Mesenchymal stem cell (in vitro differentiated cells and primary cell): Measurements from ENCODE around the gene TYRO3. TPM values are rescaled to one million over a fixed set of nuclear protein-coding genes. Genes with fewer than 3 reads are reported as not detected.
A peak's percentile ranks its signal among the peaks of the same experiment; 100 is the strongest.

Experiments used
- DNase-seq: peaks from one replicate; pipeline ENCODE4 v3.0.0-alpha.2; 2013
- H2AFZ ChIP-seq: one replicate; pipeline ENCODE4 v1.6.1; 2013; ENCODE audit warnings: low read depth, mild to moderate bottlenecking, control low read depth, inconsistent platforms, low read length, moderate library complexity
- H2AK5ac ChIP-seq: 2 replicates; pipeline ENCODE4 v1.6.1; 2013; ENCODE audit warnings: low read length, moderate library complexity, mild to moderate bottlenecking, inconsistent platforms; ENCODE audit not compliant: severe bottlenecking
- H2BK120ac ChIP-seq: one replicate; pipeline ENCODE4 v1.6.1; 2013; ENCODE audit warnings: low read depth, mild to moderate bottlenecking, inconsistent platforms, low read length, moderate library complexity
- H2BK12ac ChIP-seq, 2 experiments: one replicate each; pipeline ENCODE4 v1.6.1; 2013; ENCODE audit warnings: inconsistent platforms in 2 of 2, low read length in 2 of 2, mild to moderate bottlenecking in 2 of 2, moderate library complexity in 2 of 2, control low read depth in 1 of 2
- H2BK15ac ChIP-seq: one replicate; pipeline ENCODE4 v1.6.1; 2013; ENCODE audit warnings: mild to moderate bottlenecking, low read depth, inconsistent platforms; ENCODE audit not compliant: poor library complexity, severe bottlenecking
- H2BK5ac ChIP-seq: 2 replicates; pipeline ENCODE4 v1.6.1; 2013; ENCODE audit warnings: low read depth, mild to moderate bottlenecking, low read length, control low read depth, inconsistent platforms; ENCODE audit not compliant: poor library complexity, severe bottlenecking
- H3K14ac ChIP-seq, 2 experiments: one replicate each; pipeline ENCODE4 v1.6.1; 2013; ENCODE audit warnings: inconsistent platforms in 2 of 2, low read length in 2 of 2, control low read depth in 1 of 2, mild to moderate bottlenecking in 1 of 2, moderate library complexity in 1 of 2
- H3K18ac ChIP-seq, 2 experiments: one replicate each; pipeline ENCODE4 v1.6.1; 2013; ENCODE audit warnings: inconsistent platforms in 2 of 2, low read length in 2 of 2, control low read depth in 1 of 2, low read depth in 1 of 2, mild to moderate bottlenecking in 1 of 2
- H3K23ac ChIP-seq, 2 experiments: one replicate each; pipeline ENCODE4 v1.6.1; 2013; ENCODE audit warnings: inconsistent platforms in 2 of 2, low read length in 2 of 2, mild to moderate bottlenecking in 2 of 2, moderate library complexity in 2 of 2, control low read depth in 1 of 2
- H3K27ac ChIP-seq: 2 replicates; pipeline ENCODE4 v1.5.1; 2013; ENCODE audit warnings: mild to moderate bottlenecking, moderate library complexity, low read length, control low read depth, inconsistent platforms; ENCODE audit not compliant: poor library complexity, severe bottlenecking
- H3K27me3 ChIP-seq, 2 experiments: 2 replicates each; pipeline versions ENCODE4 v1.6.1 to v1.7.0; 2013; ENCODE audit warnings: low read length in 2 of 2, mild to moderate bottlenecking in 2 of 2, moderate library complexity in 2 of 2, control low read depth in 1 of 2, inconsistent platforms in 1 of 2; ENCODE audit not compliant: control insufficient read depth in 1 of 2, insufficient read depth in 1 of 2
- H3K36me3 ChIP-seq, 2 experiments: 2 replicates each; pipeline versions ENCODE4 v1.6.1 to v1.7.0; 2013; ENCODE audit warnings: low read length in 2 of 2, control low read depth in 1 of 2, inconsistent platforms in 1 of 2, low read depth in 1 of 2, mild to moderate bottlenecking in 1 of 2; ENCODE audit not compliant: insufficient read depth in 2 of 2, control insufficient read depth in 1 of 2
- H3K4ac ChIP-seq, 2 experiments: one replicate each; pipeline ENCODE4 v1.6.1; 2013; ENCODE audit warnings: inconsistent platforms in 2 of 2, low read length in 2 of 2, mild to moderate bottlenecking in 2 of 2, moderate library complexity in 2 of 2, control low read depth in 1 of 2, low read depth in 1 of 2
- H3K4me1 ChIP-seq: 2 replicates; pipeline ENCODE4 v1.6.1; 2013; ENCODE audit warnings: low read depth, low read length, control low read depth; ENCODE audit not compliant: control insufficient read depth, insufficient read depth
- H3K4me2 ChIP-seq: 2 replicates; pipeline ENCODE4 v1.6.1; 2013; ENCODE audit warnings: low read length, mild to moderate bottlenecking, inconsistent platforms; ENCODE audit not compliant: poor library complexity, severe bottlenecking
- H3K4me3 ChIP-seq, 2 experiments: 2 replicates each; pipeline versions ENCODE4 v1.5.1 to v1.7.0; 2013; ENCODE audit warnings: low read length in 2 of 2, mild to moderate bottlenecking in 2 of 2, control low read depth in 1 of 2, low read depth in 1 of 2; ENCODE audit not compliant: insufficient read depth in 1 of 2
- H3K79me1 ChIP-seq: replicated peaks from 2 replicates; pipeline ENCODE4 v1.6.1; 2013; ENCODE audit warnings: mild to moderate bottlenecking, control low read depth, low read length, inconsistent platforms; ENCODE audit not compliant: poor library complexity, severe bottlenecking
- H3K9ac ChIP-seq: 2 replicates; pipeline ENCODE4 v1.7.0; 2013; ENCODE audit warnings: mild to moderate bottlenecking, low read length, moderate library complexity
- H3K9me3 ChIP-seq: 2 replicates; pipeline ENCODE4 v1.7.0; 2013; ENCODE audit warnings: mild to moderate bottlenecking, low read length; ENCODE audit not compliant: control insufficient read depth
- H4K8ac ChIP-seq: one replicate; pipeline ENCODE4 v1.6.1; 2013; ENCODE audit warnings: inconsistent platforms, mild to moderate bottlenecking, low read length, moderate library complexity
- H4K91ac ChIP-seq: one replicate; pipeline ENCODE4 v1.6.1; 2013; ENCODE audit warnings: mild to moderate bottlenecking, low read length, inconsistent platforms
- WGBS: methylation state at CpG from one replicate; pipeline ENCODE4 v1.1.7; 2013; ENCODE audit warnings: mixed read lengths; 5-methylcytosine and 5-hydroxymethylcytosine counted together
- polyA plus RNA-seq, 2 experiments: library from polyadenylated mRNA; stranded (reverse); fragments of 200-250 nt; gene quantifications; one replicate each; pipeline ENCODE4 v1.2.3, GENCODE V29; 2013

The TYRO3 gene
- 33.5 TPM for polyA plus RNA-seq (2013, experiment 1 of 2)
- 33.5 TPM for polyA plus RNA-seq (2013, experiment 2 of 2)

DNA sequence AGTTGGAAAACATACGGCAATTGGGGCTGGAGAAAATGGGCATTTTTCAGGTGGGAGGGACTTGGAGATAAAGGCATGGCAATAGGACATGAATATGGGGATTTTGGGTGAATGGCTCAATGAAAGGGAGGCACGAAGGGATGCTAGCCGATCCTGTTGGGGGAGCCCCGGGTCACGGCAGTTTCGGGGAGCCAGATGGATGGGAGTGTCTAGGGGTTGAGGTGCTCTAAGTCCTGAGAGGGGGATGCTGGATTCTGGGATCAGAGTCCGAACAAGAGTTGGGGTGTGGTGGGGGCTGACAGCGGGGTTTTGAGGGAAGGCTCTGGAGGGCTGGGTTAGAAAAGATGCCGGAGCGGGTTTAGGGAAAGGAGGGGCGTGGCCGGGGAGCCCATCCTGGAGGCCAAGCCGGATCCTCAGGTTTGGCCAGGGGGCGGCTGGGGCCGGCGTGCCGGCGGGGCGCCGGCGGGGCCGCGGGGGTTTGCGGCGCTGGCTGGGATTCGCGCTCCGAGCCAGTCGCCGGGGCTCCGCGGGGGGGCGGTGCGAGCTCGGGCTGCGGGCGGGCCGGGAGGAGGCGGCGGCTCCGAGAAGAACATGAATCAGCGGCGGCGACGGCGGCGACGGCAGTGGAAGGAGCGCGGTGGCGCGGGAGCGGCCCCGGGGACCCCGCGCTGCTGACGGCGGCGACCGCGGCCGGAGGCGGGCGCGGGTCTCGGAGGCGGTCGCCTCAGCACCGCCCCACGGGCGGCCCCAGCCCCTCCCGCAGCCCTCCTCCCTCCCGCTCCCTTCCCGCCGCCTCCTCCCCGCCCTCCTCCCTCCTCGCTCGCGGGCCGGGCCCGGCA lies at the start of gene TYRO3:
TSS of gene TYRO3 (plus strand) at position 813 of the 839 bp plus-strand sequence. CDS start 46 bp downstream, outside the sequence.
- H2BK12ac ChIP-seq, result peak within 1 kb of the TSS; percentile 47 to 59
- H3K9ac ChIP-seq, result peak within 1 kb of the TSS; percentile 64
- no peak within 1 kb of the TSS for H2BK5ac ChIP-seq
- peak within 1 kb of the TSS in 1 of 2 experiments; percentile 84 for H3K4ac ChIP-seq
- H2AK5ac ChIP-seq, result no peak within 1 kb of the TSS
- peaks cover 27% of the 10 kb centered on the region for H3K4me1 ChIP-seq
- peak within 1 kb of the TSS; percentile 69 to 77 for H3K4me3 ChIP-seq
- H3K27me3 ChIP-seq, result peaks cover 7% of the 10 kb centered on the region in 2 experiments
- H3K23ac ChIP-seq, result peak within 1 kb of the TSS in 1 of 2 experiments; percentile 63
- H4K8ac ChIP-seq, result peak within 1 kb of the TSS; percentile 28
- no peaks in the 10 kb centered on the region for H3K79me1 ChIP-seq
- DNase-seq, result peak; percentile 67
- H3K4me2 ChIP-seq, result peak within 1 kb of the TSS; percentile 96
- H4K91ac ChIP-seq, result peak within 1 kb of the TSS; percentile 77
- no peak within 1 kb of the TSS for H3K27ac ChIP-seq
- 2% methylated on average over 27 of the region's 81 CpGs for WGBS
- peak within 1 kb of the TSS; percentile 30 for H2AFZ ChIP-seq
- no peaks in the 10 kb centered on the region for H3K9me3 ChIP-seq
- peak within 1 kb of the TSS in 1 of 2 experiments; percentile 8 for H3K14ac ChIP-seq
- peak within 1 kb of the TSS; percentile 94 for H2BK15ac ChIP-seq
- peaks cover 0 to 5% of the 10 kb centered on the region in 2 experiments for H3K36me3 ChIP-seq
- H2BK120ac ChIP-seq, result peak within 1 kb of the TSS; percentile 85
- H3K18ac ChIP-seq, result peak within 1 kb of the TSS; percentile 71 to 74

DNA sequence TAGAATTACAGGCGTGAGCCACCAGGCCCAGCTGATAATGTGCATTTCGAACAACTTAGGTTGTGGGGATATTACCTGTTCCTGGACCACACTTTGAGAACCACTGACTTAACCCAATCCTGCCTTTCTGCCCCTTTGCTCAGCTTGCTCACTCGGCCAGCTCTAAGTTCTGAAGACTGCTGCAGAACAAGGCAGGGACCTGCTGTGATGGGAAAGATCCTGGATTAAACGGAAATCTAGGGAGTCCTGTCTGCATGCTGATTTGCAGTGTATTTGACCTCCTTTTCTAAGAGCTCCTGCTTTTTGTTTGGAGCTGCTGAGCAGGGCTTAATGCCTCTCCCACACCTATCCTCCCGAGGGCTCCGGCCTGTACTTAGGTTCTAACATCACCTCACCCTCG lies 48.3 kb upstream of the TYRO3 start:
- DNase-seq, result no peak
- Histone ChIP-seq H2AFZ (no peak overlapping the region), H2AK5ac (no peak overlapping the region), H3K79me1 (no peaks in the 10 kb centered on the region), H3K27me3 (peaks cover 48 to 62% of the 10 kb centered on the region in 2 experiments), H3K23ac (no peak overlapping the region), H3K27ac (no peak overlapping the region), H3K4me3 (no peak overlapping the region), H4K91ac (no peak overlapping the region), H4K8ac (no peak overlapping the region), H3K36me3 (peaks cover 0 to 3% of the 10 kb centered on the region in 2 experiments), H3K18ac (no peak overlapping the region), H2BK12ac (no peak overlapping the region), H2BK120ac (no peak overlapping the region), H3K14ac (no peak overlapping the region), H2BK5ac (no peak overlapping the region), H3K4me1 (peaks cover 29% of the 10 kb centered on the region), H3K9me3 (no peaks in the 10 kb centered on the region), H3K4ac (no peak overlapping the region), H2BK15ac (no peak overlapping the region), H3K4me2 (no peak overlapping the region), H3K9ac (no peak overlapping the region)
- WGBS, result 52% methylated on average over 7 of the region's 7 CpGs

DNA sequence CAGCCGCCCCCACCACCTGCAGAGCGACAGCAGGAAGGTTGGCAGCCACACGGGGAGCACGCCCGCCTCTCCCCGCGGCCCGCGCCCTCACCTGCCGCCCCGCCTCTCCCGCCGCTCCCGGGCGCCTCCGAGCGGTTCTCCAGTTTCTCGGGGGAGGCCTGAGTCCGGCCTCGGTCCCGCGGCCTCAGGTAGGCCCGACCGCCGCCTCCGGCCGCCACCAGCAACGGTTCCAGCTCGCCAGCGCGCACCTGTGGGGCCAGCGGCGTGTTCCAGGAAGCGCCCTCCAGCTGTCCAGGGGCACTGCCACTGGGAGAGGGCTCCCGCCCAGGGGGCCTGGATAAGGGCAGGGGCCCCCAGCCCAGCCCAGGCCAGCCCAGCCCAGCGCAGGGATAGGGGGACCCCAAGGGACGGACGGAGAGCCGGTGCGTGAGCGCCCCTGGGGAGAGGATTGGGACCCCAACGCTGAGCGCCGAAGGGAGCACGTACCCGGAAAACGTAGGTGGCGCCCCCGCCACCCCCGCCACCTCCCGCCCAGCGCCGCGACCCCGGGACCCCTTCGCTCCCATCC lies 47.6 kb upstream of the TYRO3 start:
- peaks cover 0 to 3% of the 10 kb centered on the region in 2 experiments for H3K36me3 ChIP-seq
- no peaks in the 10 kb centered on the region for H3K79me1 ChIP-seq
- no peak overlapping the region for H4K91ac ChIP-seq
- H3K14ac ChIP-seq, result no peak overlapping the region
- H3K27ac ChIP-seq, result no peak overlapping the region
- H2AK5ac ChIP-seq, result no peak overlapping the region
- no peak overlapping the region for H2BK12ac ChIP-seq
- H3K9me3 ChIP-seq, result no peaks in the 10 kb centered on the region
- no peak overlapping the region for H3K18ac ChIP-seq
- no peak overlapping the region for H4K8ac ChIP-seq
- H2AFZ ChIP-seq, result no peak overlapping the region
- WGBS, result 6% methylated on average over 54 of the region's 56 CpGs
- peaks cover 43 to 56% of the 10 kb centered on the region in 2 experiments for H3K27me3 ChIP-seq
- H2BK120ac ChIP-seq, result no peak overlapping the region
- no peak overlapping the region for H2BK15ac ChIP-seq
- peak overlapping the region; percentile 49 for H3K4me2 ChIP-seq
- H2BK5ac ChIP-seq, result no peak overlapping the region
- no peak overlapping the region for H3K9ac ChIP-seq
- H3K4ac ChIP-seq, result no peak overlapping the region
- no peak for DNase-seq
- H3K4me1 ChIP-seq, result peaks cover 29% of the 10 kb centered on the region
- H3K4me3 ChIP-seq, result no peak overlapping the region
- no peak overlapping the region for H3K23ac ChIP-seq

DNA sequence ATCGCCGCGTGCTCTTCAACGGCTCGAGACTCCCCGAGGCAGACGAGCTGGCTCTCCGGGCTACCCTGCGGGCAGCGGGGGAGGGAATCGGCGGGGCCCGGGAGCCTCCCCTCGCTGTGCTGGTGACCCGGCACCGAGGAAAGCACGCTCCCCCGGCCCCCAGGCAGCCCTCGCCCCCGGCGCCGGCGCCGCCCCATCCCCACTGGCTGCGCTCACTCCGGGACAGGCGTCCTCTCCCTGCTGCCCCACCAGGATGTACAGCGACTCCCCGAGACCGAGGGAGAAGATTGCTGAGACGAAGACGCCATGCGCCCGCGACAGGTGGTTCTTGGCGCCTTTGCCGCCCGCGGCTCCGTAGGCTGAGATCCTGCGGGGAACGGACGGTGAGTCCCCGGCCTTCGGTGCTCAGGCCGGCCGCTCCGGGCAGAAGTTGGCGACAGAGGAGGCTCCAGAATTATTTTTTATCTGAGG lies 47.1 kb upstream of the TYRO3 start:
- H4K8ac ChIP-seq, result no peak overlapping the region
- no peak overlapping the region for H4K91ac ChIP-seq
- H3K18ac ChIP-seq, result no peak overlapping the region
- no peak overlapping the region for H3K4ac ChIP-seq
- no peak overlapping the region for H3K9ac ChIP-seq
- H2BK5ac ChIP-seq, result no peak overlapping the region
- no peak overlapping the region for H2BK120ac ChIP-seq
- no peak overlapping the region for H2AK5ac ChIP-seq
- no peak overlapping the region for H3K27ac ChIP-seq
- H2BK15ac ChIP-seq, result no peak overlapping the region
- peak overlapping the region; percentile 49 for H3K4me2 ChIP-seq
- H3K79me1 ChIP-seq, result no peaks in the 10 kb centered on the region
- peaks cover 3% of the 10 kb centered on the region in 2 experiments for H3K36me3 ChIP-seq
- no peak for DNase-seq
- no peak overlapping the region for H2BK12ac ChIP-seq
- peaks cover 29% of the 10 kb centered on the region for H3K4me1 ChIP-seq
- H3K14ac ChIP-seq, result no peak overlapping the region
- no peak overlapping the region for H2AFZ ChIP-seq
- no peak overlapping the region for H3K4me3 ChIP-seq
- H3K23ac ChIP-seq, result no peak overlapping the region
- peaks cover 42 to 55% of the 10 kb centered on the region in 2 experiments for H3K27me3 ChIP-seq
- H3K9me3 ChIP-seq, result no peaks in the 10 kb centered on the region
- 8% methylated on average over 42 of the region's 49 CpGs for WGBS
